ENCODE measurements around the gene DDX53. TPM values are rescaled to one million over a fixed set of nuclear protein-coding genes. Genes with fewer than 3 reads are reported as not detected.

Gene DDX53
- total RNA-seq, 2 donors from 2014 or later = not detected

GRCh38 chrX:23008431-23009099 lies 8.8 kb downstream of the DDX53 start:
- WGBS, 2 donors = 20 to 27% methylated on average over 1 of the region's 1 CpG
- TF ChIP-seq POLR2A (IDR thresholded peaks at IDR 0.05) (no peak), CTCF (IDR thresholded peaks at IDR 0.05) (peak in 5 of 7 experiments; percentile 24 to 54 (median 42))
- Histone ChIP-seq H3K4me1 (no peaks in the 10 kb centered on the region), H3K4me3 (no peak overlapping the region), H3K9me3 (no peaks in the 10 kb centered on the region), H3K36me3 (replicated peaks in 1 of 2; ENCODE audit: insufficient read depth in 1 of 2, low read depth in 2 of 2) (no peaks in the 10 kb centered on the region), H3K27ac (no peak overlapping the region), H3K27me3 (no peaks in the 10 kb centered on the region)
- intact Hi-C loops (cut with DNase I) = no loop called here
- ATAC-seq (no peak), DNase-seq (peak in 1 of 4 donors; percentile 2)

- DNase-seq (no peak), ATAC-seq (no peak)
- Histone ChIP-seq H3K9me3 (no peaks in the 10 kb centered on the region), H3K4me3 (no peak overlapping the region), H3K27me3 (no peaks in the 10 kb centered on the region), H3K4me1 (no peaks in the 10 kb centered on the region), H3K27ac (no peak overlapping the region), H3K36me3 (replicated peaks in 1 of 2; ENCODE audit: insufficient read depth in 1 of 2, low read depth in 2 of 2) (no peaks in the 10 kb centered on the region)
- WGBS, 2 donors = 61 to 66% methylated on average over 2 of the region's 2 CpGs
- TF ChIP-seq POLR2A (IDR thresholded peaks at IDR 0.05) (no peak), CTCF (IDR thresholded peaks at IDR 0.05) (no peak)
- intact Hi-C loops (cut with DNase I) = no loop called here
Measured at GRCh38 chrX:23012162-23012561, 12.4 kb downstream of the DDX53 start.

GRCh38 chrX:23012636-23013035 lies 12.9 kb downstream of the DDX53 start:
- no peak for TF ChIP-seq CTCF (IDR thresholded peaks at IDR 0.05)
- TF ChIP-seq POLR2A (IDR thresholded peaks at IDR 0.05) = no peak
- 80 to 90% methylated on average over 1 of the region's 1 CpG for WGBS, 2 donors

GRCh38 chrX:23013366-23013765 lies 13.6 kb downstream of the DDX53 start:
- H3K27me3 ChIP-seq = no peaks in the 10 kb centered on the region
- DNase-seq (no peak), ATAC-seq (no peak)
- H3K4me1 ChIP-seq = no peaks in the 10 kb centered on the region
- no peak for TF ChIP-seq POLR2A (IDR thresholded peaks at IDR 0.05)
- no peak for TF ChIP-seq CTCF (IDR thresholded peaks at IDR 0.05)
- no peak overlapping the region for H3K27ac ChIP-seq
- no peaks in the 10 kb centered on the region for H3K9me3 ChIP-seq
- no peaks in the 10 kb centered on the region for H3K36me3 ChIP-seq (replicated peaks in 1 of 2; ENCODE audit: insufficient read depth in 1 of 2, low read depth in 2 of 2)
- no peak overlapping the region for H3K4me3 ChIP-seq
- WGBS, 2 donors = 26 to 44% methylated on average over 2 of the region's 2 CpGs
- intact Hi-C loops (cut with DNase I) = no loop called here

More at GRCh38 chrX:23012636-23013035, 12.9 kb downstream of the DDX53 start:
- no peaks in the 10 kb centered on the region for H3K27me3 ChIP-seq
- ATAC-seq (no peak), DNase-seq (no peak)
- no peak overlapping the region for H3K27ac ChIP-seq
- intact Hi-C loops (cut with DNase I) = no loop called here
- H3K4me1 ChIP-seq = no peaks in the 10 kb centered on the region
- H3K9me3 ChIP-seq = no peaks in the 10 kb centered on the region
- H3K4me3 ChIP-seq = no peak overlapping the region
- H3K36me3 ChIP-seq (replicated peaks in 1 of 2; ENCODE audit: insufficient read depth in 1 of 2, low read depth in 2 of 2) = no peaks in the 10 kb centered on the region

GRCh38 chrX:23031600-23031999 lies 31.8 kb downstream of the DDX53 start:
- H3K36me3 ChIP-seq (replicated peaks in 1 of 2; ENCODE audit: insufficient read depth in 1 of 2, low read depth in 2 of 2) = no peaks in the 10 kb centered on the region
- H3K27ac ChIP-seq = no peak overlapping the region
- no peaks in the 10 kb centered on the region for H3K27me3 ChIP-seq
- H3K4me1 ChIP-seq = no peaks in the 10 kb centered on the region
- ATAC-seq (no peak), DNase-seq (no peak)
- intact Hi-C loops (cut with DNase I) = no loop called here
- 41 to 72% methylated on average over 3 of the region's 3 CpGs for WGBS, 2 donors
- no peak for TF ChIP-seq CTCF (IDR thresholded peaks at IDR 0.05)
- TF ChIP-seq POLR2A (IDR thresholded peaks at IDR 0.05) = no peak
- no peaks in the 10 kb centered on the region for H3K9me3 ChIP-seq
- no peak overlapping the region for H3K4me3 ChIP-seq

Measured in body of pancreas (tissue), 4 donors.